Natural killer cell (primary cell): ENCODE measurements around the gene FER. TPM values are rescaled to one million over a fixed set of nuclear protein-coding genes. Genes with fewer than 3 reads are reported as not detected.

Source experiments
- ATAC-seq, 3 donors: fragments of 150-1000 bp in 2 of 3; fragments of 200-7000 bp in 1 of 3; cut with Tn5 transposase; 1 replicate in 1 of 3; 2 replicates in 2 of 3; pipeline ENCODE4 v1.10.0; 2021; ENCODE audit warnings: mild to moderate bottlenecking in 2 of 3, moderate library complexity in 2 of 3
- DNase-seq, 2 donors: peaks; one replicate each; pipeline versions ENCODE4 v3.0.0 to v3.0.0-alpha.2; 2013 to 2021; ENCODE audit warnings: mixed read lengths in 1 of 2
- H3K27ac ChIP-seq: one replicate; pipeline ENCODE4 v1.5.1; 2013; ENCODE audit warnings: mild to moderate bottlenecking, low read length
- H3K27me3 ChIP-seq: one replicate; pipeline ENCODE4 v1.6.1; 2013; ENCODE audit warnings: low read length; ENCODE audit not compliant: control insufficient read depth, insufficient read depth
- H3K36me3 ChIP-seq: one replicate; pipeline ENCODE4 v1.6.1; 2013; ENCODE audit warnings: low read length; ENCODE audit not compliant: control insufficient read depth, insufficient read depth
- H3K4me1 ChIP-seq: one replicate; pipeline ENCODE4 v1.6.1; 2013; ENCODE audit warnings: low read length; ENCODE audit not compliant: control insufficient read depth, insufficient read depth
- H3K4me3 ChIP-seq: one replicate; pipeline ENCODE4 v1.5.1; 2013; ENCODE audit warnings: low read length
- H3K9me3 ChIP-seq: one replicate; pipeline ENCODE4 v1.6.1; 2013; ENCODE audit warnings: low read length; ENCODE audit not compliant: control insufficient read depth, insufficient read depth
- H3K27ac Mint-ChIP-seq, 2 donors: one replicate each; pipeline ENCODE4 v1.8.0; 2022; ENCODE audit warnings: mild to moderate bottlenecking in 2 of 2, mixed read lengths in 2 of 2, moderate library complexity in 1 of 2
- H3K27me3 Mint-ChIP-seq, 2 donors: one replicate each; pipeline ENCODE4 v1.8.0; 2022; ENCODE audit warnings: low read depth in 2 of 2, mixed read lengths in 2 of 2
- H3K36me3 Mint-ChIP-seq: one replicate; pipeline ENCODE4 v1.8.0; 2022; ENCODE audit warnings: mixed read lengths
- H3K4me1 Mint-ChIP-seq, 2 donors: one replicate each; pipeline ENCODE4 v1.8.0; 2022; ENCODE audit warnings: mixed read lengths in 2 of 2
- H3K4me3 Mint-ChIP-seq: one replicate; pipeline ENCODE4 v1.8.0; 2022; ENCODE audit warnings: mild to moderate bottlenecking, moderate library complexity, mixed read lengths
- H3K9me3 Mint-ChIP-seq, 2 donors: one replicate each; pipeline ENCODE4 v1.8.0; 2022; ENCODE audit warnings: mixed read lengths in 2 of 2
- CTCF ChIP-seq: fragments of 200-600 bp; IDR thresholded peaks from one replicate; pipeline ENCODE4 v1.8.0; 2022; ENCODE audit warnings: antibody characterized with exemption
- WGBS: methylation state at CpG from one replicate; pipeline ENCODE4 v1.1.7; 2013; ENCODE audit warnings: missing lambda C conversion rate; ENCODE audit not compliant: insufficient coverage; 5-methylcytosine and 5-hydroxymethylcytosine counted together
- intact Hi-C: fragments of 100-400 bp; cut with micrococcal nuclease; formaldehyde crosslinking; loops from one replicate; pipeline ENCODE4 v1.14.2; 2022
- total RNA-seq, 4 donors: library from RNA; stranded (reverse); fragments of 120-200 nt in 1 of 4; gene quantifications; one replicate each; pipeline versions ENCODE4 v1.2.3 to v1.2.4, GENCODE V29; 2013 to 2022

FER gene
- total RNA-seq, 3 donors from 2014 or later (not counting 1 experiment from before 2014, with no cell fraction given), result 17.3 to 25.2 (median 19.4) TPM

GRCh38 chr5:109126481-109126880 lies 378.8 kb downstream of the FER start:
- no peak overlapping the region for H3K27ac Mint-ChIP-seq
- intact Hi-C loops, result no loop called here
- ATAC-seq, result no peak

GRCh38 chr5:109136906-109137305 lies 389.2 kb downstream of the FER start:
- Histone ChIP-seq H3K36me3 (no peaks in the 10 kb centered on the region), H3K27me3 (no peaks in the 10 kb centered on the region), H3K9me3 (no peaks in the 10 kb centered on the region), H3K27ac (no peak overlapping the region), H3K4me1 (no peaks in the 10 kb centered on the region), H3K4me3 (no peak overlapping the region)
- Mint-ChIP-seq H3K9me3 (no peaks in the 10 kb centered on the region), H3K4me1 (no peaks in the 10 kb centered on the region), H3K4me3 (no peak overlapping the region), H3K27me3 (no peaks in the 10 kb centered on the region), H3K36me3 (no peaks in the 10 kb centered on the region), H3K27ac (no peak overlapping the region)
- WGBS, result 75% methylated on average over 1 of the region's 2 CpGs
- intact Hi-C loops, result no loop called here
- ATAC-seq, result no peak
- no peak for TF ChIP-seq CTCF
- no peak for DNase-seq

More at GRCh38 chr5:109126481-109126880, 378.8 kb downstream of the FER start:
- Histone ChIP-seq H3K36me3 (no peaks in the 10 kb centered on the region), H3K4me1 (no peaks in the 10 kb centered on the region), H3K27ac (no peak overlapping the region), H3K4me3 (no peak overlapping the region), H3K27me3 (no peaks in the 10 kb centered on the region), H3K9me3 (no peaks in the 10 kb centered on the region)
- H3K27me3 Mint-ChIP-seq, result no peaks in the 10 kb centered on the region
- TF ChIP-seq CTCF, result no peak
- no peak overlapping the region for H3K4me3 Mint-ChIP-seq
- 100% methylated on average over 1 of the region's 1 CpG for WGBS
- H3K4me1 Mint-ChIP-seq, result no peaks in the 10 kb centered on the region
- no peaks in the 10 kb centered on the region for H3K36me3 Mint-ChIP-seq
- H3K9me3 Mint-ChIP-seq, result peaks cover 0 to 2% of the 10 kb centered on the region in 2 donors
- no peak for DNase-seq

- no peak for DNase-seq
- H3K4me1 Mint-ChIP-seq, result no peaks in the 10 kb centered on the region
- H3K36me3 Mint-ChIP-seq, result no peaks in the 10 kb centered on the region
- H3K4me1 ChIP-seq, result no peaks in the 10 kb centered on the region
- H3K9me3 ChIP-seq, result no peaks in the 10 kb centered on the region
- no peaks in the 10 kb centered on the region for H3K36me3 ChIP-seq
- TF ChIP-seq CTCF, result no peak
- H3K27ac ChIP-seq, result no peak overlapping the region
- no peak overlapping the region for H3K27ac Mint-ChIP-seq
- H3K27me3 ChIP-seq, result no peaks in the 10 kb centered on the region
- no peaks in the 10 kb centered on the region for H3K27me3 Mint-ChIP-seq
- ATAC-seq, result no peak
- no peaks in the 10 kb centered on the region for H3K9me3 Mint-ChIP-seq
- H3K4me3 Mint-ChIP-seq, result no peak overlapping the region
- 98% methylated on average over 3 of the region's 4 CpGs for WGBS
- intact Hi-C loops, result no loop called here
- H3K4me3 ChIP-seq, result no peak overlapping the region
These were observed 393.8 kb downstream of the FER start for GRCh38 chr5:109141222-109142200.
